Measurements from ENCODE around the gene PDGFB. TPM values are rescaled to one million over a fixed set of nuclear protein-coding genes. Genes with fewer than 3 reads are reported as not detected.

The PDGFB gene
- total and polyA plus RNA-seq, 9 of the 15 experiments (the other 6 are each of a cell fraction or from before 2014, with no cell fraction given) = 0.07 to 4.0 (median 0.48) TPM; not detected in 1

DNA sequence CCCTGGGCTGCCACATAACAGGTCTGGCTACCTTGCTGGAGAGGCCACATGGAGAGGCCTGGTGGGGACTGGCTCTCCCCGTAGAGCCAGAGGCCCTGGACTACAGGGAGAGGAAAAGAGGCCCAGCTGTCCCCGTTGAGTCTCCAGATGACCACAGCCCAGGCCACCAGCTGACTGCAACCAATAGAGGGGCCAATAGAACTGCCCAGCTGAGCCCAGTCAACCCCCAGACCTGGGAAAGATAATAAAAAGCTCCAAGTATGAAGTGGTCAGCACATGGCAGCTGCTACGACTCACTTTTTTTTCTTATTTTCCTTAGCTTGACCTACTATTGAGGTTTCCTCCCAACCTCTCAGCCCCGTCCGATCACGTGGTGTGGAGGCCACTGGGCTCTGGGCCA is 18.4 kb downstream of the PDGFB start:
- ChIA-PET POLR2A (interaction anchor here (0.6 to 1.2 kb wide), 3 partner anchors 10 to 13 kb away, joined by 3 to 6 read pairs (median 3); no protein-coding TSS in a partner anchor), CTCF (ENCODE audit: low intra/inter-chr PET ratio) (no interaction called here)
- intact Hi-C loops (cut with micrococcal nuclease) = no loop called here
- TF ChIP-seq, protein P1, sequence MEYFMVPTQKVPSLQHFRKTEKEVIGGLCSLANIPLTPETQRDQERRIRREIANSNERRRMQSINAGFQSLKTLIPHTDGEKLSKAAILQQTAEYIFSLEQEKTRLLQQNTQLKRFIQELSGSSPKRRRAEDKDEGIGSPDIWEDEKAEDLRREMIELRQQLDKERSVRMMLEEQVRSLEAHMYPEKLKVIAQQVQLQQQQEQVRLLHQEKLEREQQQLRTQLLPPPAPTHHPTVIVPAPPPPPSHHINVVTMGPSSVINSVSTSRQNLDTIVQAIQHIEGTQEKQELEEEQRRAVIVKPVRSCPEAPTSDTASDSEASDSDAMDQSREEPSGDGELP (CRISPR knock-in tag; IDR thresholded peaks at IDR 0.05; ENCODE audit: borderline replicate concordance) = 0 out of 2 replicates have a peak, but pooled peaks have one; percentile 17
- TF ChIP-seq, protein P2, sequence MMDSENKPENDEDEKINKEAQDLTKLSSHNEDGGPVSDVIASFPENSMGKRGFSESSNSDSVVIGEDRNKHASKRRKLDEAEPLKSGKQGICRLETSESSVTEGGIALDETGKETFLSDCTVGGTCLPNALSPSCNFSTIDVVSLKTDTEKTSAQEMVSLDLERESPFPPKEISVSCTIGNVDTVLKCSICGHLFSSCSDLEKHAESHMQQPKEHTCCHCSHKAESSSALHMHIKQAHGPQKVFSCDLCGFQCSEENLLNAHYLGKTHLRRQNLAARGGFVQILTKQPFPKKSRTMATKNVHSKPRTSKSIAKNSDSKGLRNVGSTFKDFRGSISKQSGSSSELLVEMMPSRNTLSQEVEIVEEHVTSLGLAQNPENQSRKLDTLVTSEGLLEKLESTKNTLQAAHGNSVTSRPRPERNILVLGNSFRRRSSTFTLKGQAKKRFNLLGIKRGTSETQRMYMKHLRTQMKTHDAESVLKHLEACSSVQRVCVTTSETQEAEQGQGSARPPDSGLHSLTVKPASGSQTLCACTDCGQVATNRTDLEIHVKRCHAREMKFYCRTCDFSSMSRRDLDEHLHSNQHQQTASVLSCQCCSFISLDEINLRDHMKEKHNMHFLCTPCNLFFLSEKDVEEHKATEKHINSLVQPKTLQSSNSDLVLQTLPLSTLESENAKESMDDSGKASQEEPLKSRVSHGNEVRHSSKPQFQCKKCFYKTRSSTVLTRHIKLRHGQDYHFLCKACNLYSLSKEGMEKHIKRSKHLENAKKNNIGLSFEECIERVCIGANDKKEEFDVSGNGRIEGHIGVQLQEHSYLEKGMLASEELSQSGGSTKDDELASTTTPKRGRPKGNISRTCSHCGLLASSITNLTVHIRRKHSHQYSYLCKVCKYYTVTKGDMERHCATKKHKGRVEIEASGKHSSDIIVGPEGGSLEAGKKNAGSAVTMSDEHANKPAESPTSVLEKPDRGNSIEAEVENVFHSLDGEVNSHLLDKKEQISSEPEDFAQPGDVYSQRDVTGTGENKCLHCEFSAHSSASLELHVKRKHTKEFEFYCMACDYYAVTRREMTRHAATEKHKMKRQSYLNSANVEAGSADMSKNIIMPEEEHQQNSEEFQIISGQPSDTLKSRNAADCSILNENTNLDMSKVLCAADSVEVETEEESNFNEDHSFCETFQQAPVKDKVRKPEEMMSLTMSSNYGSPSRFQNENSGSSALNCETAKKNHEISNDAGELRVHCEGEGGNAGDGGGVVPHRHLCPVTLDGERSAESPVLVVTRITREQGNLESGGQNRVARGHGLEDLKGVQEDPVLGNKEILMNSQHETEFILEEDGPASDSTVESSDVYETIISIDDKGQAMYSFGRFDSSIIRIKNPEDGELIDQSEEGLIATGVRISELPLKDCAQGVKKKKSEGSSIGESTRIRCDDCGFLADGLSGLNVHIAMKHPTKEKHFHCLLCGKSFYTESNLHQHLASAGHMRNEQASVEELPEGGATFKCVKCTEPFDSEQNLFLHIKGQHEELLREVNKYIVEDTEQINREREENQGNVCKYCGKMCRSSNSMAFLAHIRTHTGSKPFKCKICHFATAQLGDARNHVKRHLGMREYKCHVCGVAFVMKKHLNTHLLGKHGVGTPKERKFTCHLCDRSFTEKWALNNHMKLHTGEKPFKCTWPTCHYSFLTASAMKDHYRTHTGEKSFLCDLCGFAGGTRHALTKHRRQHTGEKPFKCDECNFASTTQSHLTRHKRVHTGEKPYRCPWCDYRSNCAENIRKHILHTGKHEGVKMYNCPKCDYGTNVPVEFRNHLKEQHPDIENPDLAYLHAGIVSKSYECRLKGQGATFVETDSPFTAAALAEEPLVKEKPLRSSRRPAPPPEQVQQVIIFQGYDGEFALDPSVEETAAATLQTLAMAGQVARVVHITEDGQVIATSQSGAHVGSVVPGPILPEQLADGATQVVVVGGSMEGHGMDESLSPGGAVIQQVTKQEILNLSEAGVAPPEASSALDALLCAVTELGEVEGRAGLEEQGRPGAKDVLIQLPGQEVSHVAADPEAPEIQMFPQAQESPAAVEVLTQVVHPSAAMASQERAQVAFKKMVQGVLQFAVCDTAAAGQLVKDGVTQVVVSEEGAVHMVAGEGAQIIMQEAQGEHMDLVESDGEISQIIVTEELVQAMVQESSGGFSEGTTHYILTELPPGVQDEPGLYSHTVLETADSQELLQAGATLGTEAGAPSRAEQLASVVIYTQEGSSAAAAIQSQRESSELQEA (IDR thresholded peaks at IDR 0.05; ENCODE audit: low read depth) = no peak
- TF ChIP-seq KLF16 (IDR thresholded peaks at IDR 0.05) (no peak), RAD51 (IDR thresholded peaks at IDR 0.05; ENCODE audit: borderline replicate concordance, low read depth) (peak; percentile 18; the same call in 1 of the 2 replicates), GABPB1 (CRISPR knock-in tag; IDR thresholded peaks at IDR 0.05) (no peak)

More for the DNA sequence above, 18.4 kb downstream of the PDGFB start:
- Histone ChIP-seq H3K4me1 (replicated peaks in 1 of 2; ENCODE audit: control insufficient read depth in 2 of 2, insufficient read depth in 2 of 2, low read length in 2 of 2) (peaks cover 0 to 10% of the 10 kb centered on the region in 2 experiments; a peak in 3 of 5 replicates), H3K4me2 (ENCODE audit: insufficient read depth, low read length) (no peak overlapping the region), H3K27ac (ENCODE audit: extremely low read depth, low read depth, low read length) (no peak overlapping the region), H3K27me3 (ENCODE audit: control insufficient read depth in 2 of 2, insufficient read depth in 2 of 2, low read length in 2 of 2) (no peaks in the 10 kb centered on the region), H4K20me1 (replicated peaks; ENCODE audit: control insufficient read depth, insufficient read depth, low read length) (no peaks in the 10 kb centered on the region), H3K36me3 (ENCODE audit: control insufficient read depth, insufficient read depth, low read length) (no peaks in the 10 kb centered on the region), H3K9me1 (ENCODE audit: control insufficient read depth, insufficient read depth, low read length) (no peaks in the 10 kb centered on the region), H2AFZ (ENCODE audit: low read depth, low read length) (no peak overlapping the region), H3K79me2 (ENCODE audit: control insufficient read depth, insufficient read depth, low read length) (no peaks in the 10 kb centered on the region), H3K9me3 (replicated peaks; ENCODE audit: control insufficient read depth, insufficient read depth, low read depth, low read length) (no peaks in the 10 kb centered on the region), H3K4me3 (no peak overlapping the region), H3K9ac (ENCODE audit: insufficient read depth in 1 of 2, low read depth in 2 of 2, low read length in 2 of 2) (no peak overlapping the region)
- DNase-seq (ENCODE audit: extremely low read depth in 1 of 4, low spot score in 3 of 4) = no peak
- 44% methylated on average over 5 of the region's 6 CpGs for WGBS (ENCODE audit: insufficient coverage, low coverage, missing lambda C conversion rate)
- FAIRE-seq = no peak
- in situ Hi-C loops (cut with MboI) = no loop called here
- BruUV-seq (replicated peaks) = no TSS peak
- no peak; the same call in 2 of the 3 replicates for ATAC-seq

All from K562 (cell line).